H1 (cell line): ENCODE measurements around the gene RNF141. TPM values are rescaled to one million over a fixed set of nuclear protein-coding genes. Genes with fewer than 3 reads are reported as not detected.

Source experiments
- ASH2L ChIP-seq: fragments of 200-600, 300-600 bp; sonication (generic); IDR thresholded peaks from one replicate; pipeline ENCODE4 v1.7.1; 2017; ENCODE audit warnings: low read length
- CHD2 ChIP-seq: IDR thresholded peaks from 2 replicates; pipeline ENCODE4 v1.6.1; 2012; ENCODE audit warnings: low read length, improper control_type of control experiment
- CHD7 ChIP-seq: fragments of 300-600 bp; sonication (generic); IDR thresholded peaks from 2 replicates; pipeline ENCODE4 v1.7.1; 2012; ENCODE audit warnings: low read length, moderate library complexity, mild to moderate bottlenecking, inconsistent platforms; ENCODE audit not compliant: insufficient replicate concordance
- GTF2F1 ChIP-seq: IDR thresholded peaks from 2 replicates; pipeline ENCODE4 v1.6.1; 2012; ENCODE audit warnings: low read depth, low read length, improper control_type of control experiment, borderline replicate concordance
- NANOG ChIP-seq: IDR thresholded peaks from 2 replicates; pipeline ENCODE4 v1.6.1; 2011; ENCODE audit warnings: low read length, low read depth, mild to moderate bottlenecking, inconsistent platforms; ENCODE audit not compliant: insufficient read depth, poor library complexity, severe bottlenecking
- RAD21 ChIP-seq, 2 experiments: IDR thresholded peaks in 1 of 2; conservative IDR thresholded peaks in 1 of 2; 2 replicates each; pipeline ENCODE4 v1.6.1; 2011; ENCODE audit warnings: low read depth in 2 of 2, low read length in 2 of 2, improper control_type of control experiment in 1 of 2, inconsistent platforms in 1 of 2, mild to moderate bottlenecking in 1 of 2, moderate library complexity in 1 of 2
- SIRT6 ChIP-seq: IDR thresholded peaks from one replicate; pipeline ENCODE4 v1.7.1; 2012; ENCODE audit warnings: low read length, inconsistent platforms
- SP1 ChIP-seq: IDR thresholded peaks from 2 replicates; pipeline ENCODE4 v1.6.1; 2011; ENCODE audit warnings: low read depth, low read length
- TAF7 ChIP-seq: optimal IDR thresholded peaks from 2 replicates; pipeline ENCODE3; 2011; ENCODE audit warnings: low read depth, mild to moderate bottlenecking, inconsistent platforms, low read length, moderate library complexity, borderline replicate concordance
- TCF12 ChIP-seq: IDR thresholded peaks from 2 replicates; pipeline ENCODE4 v1.6.1; 2011; ENCODE audit warnings: low read depth, mild to moderate bottlenecking, low read length
- polyA plus RNA-seq, 7 experiments: library from polyadenylated mRNA; depleted of rRNA in 3 of 7; stranded (reverse) in 5 of 7; unstranded in 2 of 7; fragments of >200 nt in 5 of 7; fragments of 200-250 nt in 2 of 7; gene quantifications; 1 replicate in 5 of 7; 2 replicates in 1 of 7; 4 replicates in 1 of 7; pipeline versions ENCODE4 v1.2.1 to v1.2.3, GENCODE V29; 2011 to 2013; ENCODE audit warnings: missing spikeins in 2 of 7, mixed read lengths in 2 of 7
- total RNA-seq: library from RNA; stranded (reverse); fragmentation: NEBNext Ultra II Directional; extraction: Animal tissue kit (Norgen Biotek cat#: 25700); gene quantifications from 2 replicates; pipeline ENCODE4 v1.2.1, GENCODE V29; 2021

Gene RNF141
- total and polyA plus RNA-seq, 2 of the 8 experiments (the other 6 are each of a cell fraction or from before 2014, with no cell fraction given), result 8.5 to 22.8 TPM

- TF ChIP-seq CHD7 (no peak), RAD21 (IDR thresholded peaks at IDR 0.05 in 1 of 2, conservative IDR thresholded peaks at IDR 0.05 in 1 of 2; ENCODE audit: low read depth in 2 of 2, low read length in 2 of 2) (no peak), ASH2L (no peak), TAF7 (no peak), CHD2 (no peak), SP1 (no peak), SIRT6 (no peak), NANOG (no peak), TCF12 (no peak), GTF2F1 (no peak)
- TF ChIP-seq, all 59 proteins: peak for 0
Measured at GRCh38 chr11:10551845-10552352, 10.9 kb upstream of the RNF141 start (continued).
